Naive B cell (primary cell): ENCODE data around the gene AKAP13. TPM values are rescaled to one million over a fixed set of nuclear protein-coding genes. Genes with fewer than 3 reads are reported as not detected.
"Not testable (repeated sequence)": the region's sequence is repeated elsewhere in the genome, so short reads cannot be mapped to it uniquely, and the experiment has no call there.

ENCODE experiments used
- ATAC-seq, 2 donors: fragments of 150-1000 bp; cut with Tn5 transposase; 2 replicates each; pipeline ENCODE4 v1.10.0; 2021; ENCODE audit warnings: low read depth in 2 of 2, mild to moderate bottlenecking in 2 of 2, moderate library complexity in 2 of 2
- DNase-seq: peaks from one replicate; pipeline ENCODE4 v3.0.0; 2022
- H3K27ac Mint-ChIP-seq, 6 donors: one replicate each; pipeline ENCODE4 v1.8.0; 2020 to 2022; ENCODE audit warnings: mild to moderate bottlenecking in 6 of 6, mixed read lengths in 6 of 6, moderate library complexity in 5 of 6, inconsistent platforms in 2 of 6
- H3K27me3 Mint-ChIP-seq, 3 donors: one replicate each; pipeline ENCODE4 v1.8.0; 2021 to 2022; ENCODE audit warnings: mixed read lengths in 3 of 3, mild to moderate bottlenecking in 1 of 3
- H3K36me3 Mint-ChIP-seq, 2 donors: one replicate each; pipeline ENCODE4 v1.8.0; 2020 to 2022; ENCODE audit warnings: mixed read lengths in 2 of 2, inconsistent platforms in 1 of 2, mild to moderate bottlenecking in 1 of 2
- H3K4me1 Mint-ChIP-seq, 3 donors: one replicate each; pipeline ENCODE4 v1.8.0; 2020 to 2022; ENCODE audit warnings: mixed read lengths in 3 of 3, inconsistent platforms in 1 of 3, mild to moderate bottlenecking in 1 of 3, moderate library complexity in 1 of 3
- H3K4me3 Mint-ChIP-seq, 8 donors: one replicate each; pipeline ENCODE4 v1.8.0; 2020 to 2022; ENCODE audit warnings: mild to moderate bottlenecking in 8 of 8, mixed read lengths in 8 of 8, moderate library complexity in 8 of 8, inconsistent platforms in 2 of 8
- H3K9me3 Mint-ChIP-seq, 7 donors: one replicate each; pipeline ENCODE4 v1.8.0; 2020 to 2022; ENCODE audit warnings: mixed read lengths in 7 of 7, mild to moderate bottlenecking in 5 of 7, inconsistent platforms in 2 of 7, moderate library complexity in 1 of 7
- polyA plus RNA-seq, 6 donors: library from polyadenylated mRNA; unstranded; fragments of 300-500 nt; fragmentation: Illumina TruSeq; gene quantifications; one replicate each; pipeline ENCODE4 v1.2.3, GENCODE V29; 2021; ENCODE audit warnings: low read depth in 6 of 6

AKAP13 gene
- polyA plus RNA-seq, 6 donors from 2014 or later = 63.4 to 185 (median 122) TPM

- H3K27ac Mint-ChIP-seq, ATAC-seq, H3K9me3 Mint-ChIP-seq, H3K4me3 Mint-ChIP-seq, H3K27me3 Mint-ChIP-seq, DNase-seq: not testable (repeated sequence)
- H3K4me1 Mint-ChIP-seq = peaks cover 8 to 14% (median 10%) of the 10 kb centered on the region in 3 donors
- peaks cover 31 to 35% of the 10 kb centered on the region in 2 donors for H3K36me3 Mint-ChIP-seq
Observed at GRCh38 chr15:85665677-85666076, 285.3 kb downstream of the AKAP13 start.

DNA sequence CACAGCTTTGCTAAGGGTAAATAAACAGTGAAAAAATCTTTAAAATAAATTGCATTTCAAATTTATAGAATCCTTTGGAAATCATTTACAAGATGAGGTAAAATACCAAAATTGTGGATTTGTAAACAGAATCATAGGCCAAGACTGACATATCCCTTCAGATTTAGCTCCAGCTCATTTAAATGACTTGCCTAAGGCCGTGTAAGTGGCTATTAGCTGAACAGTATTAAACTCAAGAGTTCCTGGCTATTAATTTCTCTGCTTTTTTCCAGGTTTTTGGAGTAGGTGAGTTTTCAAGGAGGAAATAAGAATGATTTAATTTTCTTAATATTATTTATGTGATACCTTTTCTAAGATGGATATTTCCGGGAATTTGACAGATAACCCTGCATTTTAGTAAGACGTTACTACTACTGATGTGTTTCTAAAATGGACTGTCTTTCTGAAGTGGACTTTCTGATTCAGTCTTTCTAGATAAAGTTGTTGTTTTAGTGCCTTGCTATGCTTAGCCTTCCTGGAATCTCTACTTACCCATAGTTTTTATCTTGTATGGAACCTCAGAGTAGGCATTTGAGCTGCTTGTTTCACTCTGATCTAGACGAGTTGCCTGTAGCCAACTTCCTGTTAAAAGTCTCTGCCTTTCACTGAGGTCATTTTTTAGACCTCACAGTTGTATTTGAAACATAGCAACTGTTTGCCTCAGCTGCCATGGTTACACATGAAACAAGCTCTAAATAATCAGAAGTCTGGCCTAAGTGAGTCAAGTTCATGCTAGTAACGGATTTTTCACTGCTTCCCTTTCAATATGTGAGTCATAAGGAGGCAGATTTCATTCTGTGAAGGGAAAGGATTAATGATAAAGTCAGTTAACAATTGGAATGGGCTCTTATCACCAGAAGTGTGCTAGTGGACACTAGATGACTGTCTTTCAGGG is 287.4 kb downstream of the AKAP13 start:
- peaks cover 0 to 4% (median 0%) of the 10 kb centered on the region in 7 donors for H3K9me3 Mint-ChIP-seq
- DNase-seq = no peak
- peak overlapping the region; percentile 24 to 94 (median 86) for H3K27ac Mint-ChIP-seq
- H3K27me3 Mint-ChIP-seq = no peaks in the 10 kb centered on the region
- peaks cover 21 to 29% of the 10 kb centered on the region in 2 donors for H3K36me3 Mint-ChIP-seq
- peaks cover 8 to 14% (median 10%) of the 10 kb centered on the region in 3 donors for H3K4me1 Mint-ChIP-seq
- peak; percentile 76 to 90 for ATAC-seq
- no peak overlapping the region for H3K4me3 Mint-ChIP-seq

GRCh38 chr15:85671156-85671555 is 290.8 kb downstream of the AKAP13 start:
- H3K4me3 Mint-ChIP-seq = no peak overlapping the region
- H3K9me3 Mint-ChIP-seq = no peaks in the 10 kb centered on the region
- H3K27me3 Mint-ChIP-seq = no peaks in the 10 kb centered on the region
- peak overlapping the region in 3 of 6 donors; percentile 73 to 94 (median 80) for H3K27ac Mint-ChIP-seq
- peaks cover 8 to 14% (median 10%) of the 10 kb centered on the region in 3 donors for H3K4me1 Mint-ChIP-seq
- no peak for ATAC-seq
- peaks cover 18 to 29% of the 10 kb centered on the region in 2 donors for H3K36me3 Mint-ChIP-seq
- no peak for DNase-seq

DNA sequence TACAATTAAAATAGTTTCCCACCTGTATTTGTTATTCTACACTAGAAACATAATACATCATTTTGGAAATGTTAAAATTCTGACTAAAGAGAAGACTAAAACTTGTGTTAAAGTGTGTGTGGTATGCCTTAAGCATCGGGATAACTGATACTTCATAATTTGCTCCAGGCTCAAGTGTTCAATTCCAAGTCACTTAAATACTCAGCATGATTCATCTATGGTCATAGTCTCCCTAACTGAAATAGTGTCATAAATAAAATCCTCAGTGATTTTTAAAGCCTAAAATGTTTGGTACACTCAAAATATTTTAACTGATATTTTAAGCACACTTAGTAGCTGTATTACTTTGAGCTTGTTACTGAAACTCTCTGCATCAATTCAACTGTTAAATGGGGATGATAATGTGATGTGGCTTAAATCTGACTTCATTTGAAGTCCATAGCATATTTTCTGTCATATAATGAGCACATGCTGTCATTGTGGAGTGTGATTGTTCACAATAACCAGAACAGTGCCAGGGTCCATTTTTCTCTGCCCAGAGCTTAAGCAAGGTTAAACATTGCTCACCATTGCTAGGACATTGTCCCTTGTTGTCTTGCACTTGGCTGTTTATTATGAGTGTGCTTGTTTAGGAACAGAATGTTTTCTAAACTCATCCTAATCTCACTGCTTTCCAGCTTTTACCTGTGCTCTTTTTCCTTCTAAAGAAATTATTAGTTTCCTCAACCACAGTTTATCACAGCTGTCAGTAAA is 292.1 kb downstream of the AKAP13 start:
- ATAC-seq (no peak), DNase-seq (no peak)
- no peaks in the 10 kb centered on the region for H3K9me3 Mint-ChIP-seq
- H3K27me3 Mint-ChIP-seq = no peaks in the 10 kb centered on the region
- no peak overlapping the region for H3K4me3 Mint-ChIP-seq
- peak overlapping the region in 3 of 6 donors; percentile 19 to 30 (median 30) for H3K27ac Mint-ChIP-seq
- peaks cover 16 to 27% of the 10 kb centered on the region in 2 donors for H3K36me3 Mint-ChIP-seq
- H3K4me1 Mint-ChIP-seq = peaks cover 4 to 6% (median 4%) of the 10 kb centered on the region in 3 donors

DNA sequence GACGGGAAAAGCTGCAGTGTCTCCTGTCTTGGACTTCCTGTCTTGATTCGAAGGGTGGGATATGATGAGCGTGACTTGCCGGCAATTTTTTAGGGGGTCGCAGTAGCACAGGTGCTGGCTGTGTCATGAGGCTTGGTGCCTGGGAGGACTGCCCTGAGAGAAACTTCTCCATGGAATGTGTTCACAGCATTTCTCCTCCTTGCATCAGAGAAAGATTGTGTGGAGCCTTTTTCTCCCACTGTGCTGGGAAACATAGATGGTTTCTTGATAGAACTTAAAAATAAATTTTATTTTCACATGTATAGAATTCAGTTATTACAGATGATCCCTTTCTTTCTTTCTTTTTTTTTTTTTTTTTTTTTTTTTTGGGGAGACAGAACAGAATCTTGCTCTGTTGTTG is 292.9 kb downstream of the AKAP13 start:
- Mint-ChIP-seq H3K36me3 (peaks cover 16 to 22% of the 10 kb centered on the region in 2 donors), H3K4me3 (no peak overlapping the region), H3K27me3 (no peaks in the 10 kb centered on the region), H3K9me3 (no peaks in the 10 kb centered on the region), H3K4me1 (peaks cover 0 to 2% (median 0%) of the 10 kb centered on the region in 3 donors), H3K27ac (peak overlapping the region in 3 of 6 donors; percentile 12 to 34 (median 30))
- DNase-seq (no peak), ATAC-seq (no peak)

DNA sequence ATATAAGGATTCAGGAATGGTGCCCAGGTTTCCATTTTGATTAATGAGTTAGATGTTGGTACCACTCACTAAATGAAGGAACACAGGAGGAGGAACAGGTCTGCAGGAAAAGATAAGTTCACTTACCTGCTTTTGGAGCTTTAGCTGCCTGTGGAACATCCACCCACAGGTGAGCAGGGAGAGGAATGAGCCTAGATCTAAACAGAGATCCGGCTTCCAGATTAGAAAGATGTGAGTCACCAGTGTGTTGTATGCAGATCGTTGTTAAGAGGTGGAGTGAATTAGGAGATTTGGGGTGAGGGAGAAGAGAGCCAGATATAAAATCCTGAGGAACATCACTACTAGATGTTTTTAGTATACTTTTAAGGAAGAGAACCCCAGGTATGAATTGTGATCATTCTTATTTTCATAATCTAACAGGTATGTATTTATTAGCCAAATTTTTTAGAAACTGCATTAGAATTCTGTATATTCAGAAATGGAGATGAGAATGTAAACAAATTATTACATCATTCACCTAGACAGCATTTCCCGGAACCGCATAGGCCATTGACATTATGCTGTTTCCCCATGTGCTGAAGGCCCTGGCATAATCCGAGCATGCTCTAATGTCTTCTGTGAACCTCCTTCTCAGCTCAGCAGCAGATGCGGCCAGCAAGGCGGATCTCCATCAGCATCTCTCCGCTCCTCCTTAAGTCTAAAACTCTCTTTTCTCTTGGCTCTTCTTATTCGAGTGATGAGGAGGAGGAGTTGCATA is 296.1 kb downstream of the AKAP13 start:
- H3K4me1 Mint-ChIP-seq = no peaks in the 10 kb centered on the region
- H3K36me3 Mint-ChIP-seq = peaks cover 12 to 16% of the 10 kb centered on the region in 2 donors
- no peaks in the 10 kb centered on the region for H3K27me3 Mint-ChIP-seq
- DNase-seq (no peak), ATAC-seq (no peak)
- peak overlapping the region in 5 of 6 donors; percentile 48 to 93 (median 59) for H3K27ac Mint-ChIP-seq
- H3K9me3 Mint-ChIP-seq = no peaks in the 10 kb centered on the region
- no peak overlapping the region for H3K4me3 Mint-ChIP-seq

DNA sequence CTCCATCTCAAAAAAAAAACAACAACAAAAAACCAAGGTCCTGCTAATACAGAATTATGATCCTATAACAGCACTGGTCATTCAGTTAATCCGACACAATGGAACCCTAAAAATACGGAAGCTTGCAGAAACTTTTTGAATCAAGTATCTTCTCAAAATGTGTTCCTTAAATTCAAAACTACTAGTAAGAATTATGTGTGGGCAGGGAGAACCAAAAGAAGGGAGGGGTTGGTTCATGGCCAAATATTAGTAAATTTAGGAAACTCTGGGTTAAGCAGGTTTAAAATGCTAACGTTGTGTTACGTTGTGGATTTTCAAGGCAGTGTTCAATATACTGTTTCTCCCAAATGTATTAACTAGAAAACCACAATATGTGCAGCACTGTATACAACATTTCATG is 298.8 kb downstream of the AKAP13 start:
- no peaks in the 10 kb centered on the region for H3K27me3 Mint-ChIP-seq
- no peak overlapping the region for H3K4me3 Mint-ChIP-seq
- ATAC-seq (no peak), DNase-seq (no peak)
- H3K4me1 Mint-ChIP-seq = no peaks in the 10 kb centered on the region
- H3K27ac Mint-ChIP-seq = no peak overlapping the region
- no peaks in the 10 kb centered on the region for H3K9me3 Mint-ChIP-seq
- H3K36me3 Mint-ChIP-seq = peaks cover 16 to 21% of the 10 kb centered on the region in 2 donors

GRCh38 chr15:85681386-85681785 is 301.0 kb downstream of the AKAP13 start:
- no peak for ATAC-seq
- Mint-ChIP-seq H3K27me3 (no peaks in the 10 kb centered on the region), H3K4me3 (no peak overlapping the region), H3K27ac (peak overlapping the region in 2 of 6 donors; percentile 39 to 44), H3K4me1 (peaks cover 0 to 2% (median 0%) of the 10 kb centered on the region in 3 donors), H3K9me3 (no peaks in the 10 kb centered on the region), H3K36me3 (peaks cover 17 to 18% of the 10 kb centered on the region in 2 donors)
- DNase-seq = no peak

DNA sequence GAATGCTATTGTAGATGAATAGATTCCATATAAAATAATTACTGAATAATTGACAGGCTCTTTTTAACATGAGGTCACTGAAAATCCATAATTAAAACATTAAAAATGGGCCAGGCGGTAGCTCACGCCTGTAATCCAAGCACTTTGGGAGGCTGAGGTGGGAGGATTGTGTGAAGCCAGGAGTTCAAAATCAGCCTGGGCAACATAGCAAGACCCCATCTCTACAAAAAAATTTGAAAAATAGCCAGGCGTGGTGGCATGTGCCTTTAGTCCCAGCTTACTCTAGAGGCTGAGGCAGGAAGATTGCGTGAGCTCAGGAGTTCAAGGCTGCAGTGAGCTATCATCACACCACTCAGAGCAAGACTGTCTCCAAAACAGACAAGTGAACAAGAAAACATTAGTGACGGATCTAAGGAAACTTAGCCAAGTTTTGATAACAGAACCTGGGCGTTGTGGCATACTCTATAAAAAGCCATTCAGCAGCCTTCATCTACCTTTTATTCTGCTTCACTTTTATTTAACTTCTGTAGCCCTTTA is 303.8 kb downstream of the AKAP13 start:
- Mint-ChIP-seq H3K27me3 (no peaks in the 10 kb centered on the region), H3K9me3 (no peaks in the 10 kb centered on the region), H3K4me3 (no peak overlapping the region), H3K27ac (peak overlapping the region in 3 of 6 donors; percentile 10 to 79 (median 27)), H3K36me3 (peaks cover 14 to 17% of the 10 kb centered on the region in 2 donors), H3K4me1 (peaks cover 9 to 22% (median 20%) of the 10 kb centered on the region in 3 donors)
- DNase-seq (no peak), ATAC-seq (no peak)

- no peaks in the 10 kb centered on the region for H3K27me3 Mint-ChIP-seq
- H3K9me3 Mint-ChIP-seq = no peaks in the 10 kb centered on the region
- no peak overlapping the region for H3K4me3 Mint-ChIP-seq
- peaks cover 14 to 17% of the 10 kb centered on the region in 2 donors for H3K36me3 Mint-ChIP-seq
- peaks cover 17 to 30% (median 28%) of the 10 kb centered on the region in 3 donors for H3K4me1 Mint-ChIP-seq
- ATAC-seq (no peak), DNase-seq (no peak)
- peak overlapping the region in 3 of 6 donors; percentile 10 to 75 (median 20) for H3K27ac Mint-ChIP-seq
Observed at GRCh38 chr15:85685356-85685755, 305.0 kb downstream of the AKAP13 start.

GRCh38 chr15:85687329-85687728 is 306.9 kb downstream of the AKAP13 start:
- H3K4me3 Mint-ChIP-seq = peak overlapping the region in 5 of 8 donors; percentile 26 to 74 (median 58)
- H3K36me3 Mint-ChIP-seq = peaks cover 14 to 17% of the 10 kb centered on the region in 2 donors
- H3K9me3 Mint-ChIP-seq = no peaks in the 10 kb centered on the region
- peaks cover 29 to 50% (median 48%) of the 10 kb centered on the region in 3 donors for H3K4me1 Mint-ChIP-seq
- H3K27ac Mint-ChIP-seq = peak overlapping the region in 5 of 6 donors; percentile 75 to 98 (median 84)
- ATAC-seq (no peak), DNase-seq (no peak)
- no peaks in the 10 kb centered on the region for H3K27me3 Mint-ChIP-seq

DNA sequence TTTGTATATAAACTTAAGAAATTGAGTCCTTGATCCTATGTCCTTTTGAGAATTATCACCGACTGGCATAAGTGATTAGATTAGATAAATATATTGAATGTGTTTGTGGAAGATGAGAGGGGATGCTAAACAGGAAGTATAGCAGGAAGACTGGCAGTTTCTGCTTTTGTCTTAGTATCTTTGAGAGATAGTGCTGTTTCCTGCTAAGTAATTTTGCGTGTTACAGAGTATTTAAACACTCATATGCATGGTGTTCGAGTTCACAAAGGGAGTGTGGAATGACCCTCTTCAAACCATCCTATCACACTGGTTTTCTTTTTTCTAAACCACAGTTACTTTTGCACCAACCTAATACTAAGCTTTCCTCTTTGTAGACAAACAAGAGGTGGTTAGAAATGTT is 308.3 kb downstream of the AKAP13 start:
- ATAC-seq (peak in 1 of 2 donors; percentile 21), DNase-seq (peak; percentile 15)
- H3K27me3 Mint-ChIP-seq = no peaks in the 10 kb centered on the region
- peaks cover 38 to 64% (median 59%) of the 10 kb centered on the region in 3 donors for H3K4me1 Mint-ChIP-seq
- H3K36me3 Mint-ChIP-seq = peaks cover 12 to 14% of the 10 kb centered on the region in 2 donors
- peak overlapping the region; percentile 77 to 100 (median 98) for H3K4me3 Mint-ChIP-seq
- peak overlapping the region; percentile 0 to 98 (median 93) for H3K27ac Mint-ChIP-seq
- H3K9me3 Mint-ChIP-seq = no peaks in the 10 kb centered on the region
